OCI-LY3 (cell line): ENCODE measurements around the gene PRKAR1A.
A peak's percentile ranks its signal among the peaks of the same experiment; 100 is the strongest.

Source experiments
- H2AFZ ChIP-seq: fragments of 200-600, 300-600 bp; shearing (Covaris generic); 2 replicates; pipeline ENCODE4 v1.6.0; 2014; ENCODE audit warnings: antibody characterized with exemption, low read depth, low read length
- H3K27ac ChIP-seq: fragments of 200-600, 300-600 bp; sonication (generic); 2 replicates; pipeline ENCODE4 v1.5.1; 2014; ENCODE audit warnings: mild to moderate bottlenecking, low read length, moderate library complexity, mixed read lengths
- H3K27me3 ChIP-seq: fragments of 200-600, 300-600 bp; sonication (generic); 2 replicates; pipeline ENCODE4 v1.6.1; 2014; ENCODE audit warnings: low read depth, low read length, mixed read lengths
- H3K36me3 ChIP-seq: fragments of 200-600, 300-600 bp; sonication (generic); replicated peaks from 2 replicates; pipeline ENCODE3; 2014; ENCODE audit warnings: low read depth, low read length, mixed read lengths
- H3K4me1 ChIP-seq: fragments of 300-600, 200-600 bp; sonication (generic); 2 replicates; pipeline ENCODE4 v1.6.1; 2014; ENCODE audit warnings: low read length, mixed read lengths
- H3K4me2 ChIP-seq: fragments of 200-600, 300-600 bp; sonication (generic); 2 replicates; pipeline ENCODE4 v1.6.1; 2014; ENCODE audit warnings: low read length, mixed read lengths
- H3K4me3 ChIP-seq: fragments of 300-600, 200-600 bp; sonication (generic); 2 replicates; pipeline ENCODE4 v1.5.1; 2014; ENCODE audit warnings: antibody characterized with exemption, mild to moderate bottlenecking, low read length, moderate library complexity
- H3K79me2 ChIP-seq: fragments of 300-600, 200-600 bp; shearing (Covaris generic); 2 replicates; pipeline ENCODE4 v1.6.1; 2014; ENCODE audit warnings: mild to moderate bottlenecking, low read length, mixed read lengths
- H3K9ac ChIP-seq: fragments of 300-600, 200-600 bp; shearing (Covaris generic); 2 replicates; pipeline ENCODE4 v1.6.0; 2014; ENCODE audit warnings: mild to moderate bottlenecking, low read length, moderate library complexity
- H3K9me3 ChIP-seq: fragments of 200-600, 300-600 bp; shearing (Covaris generic); 2 replicates; pipeline ENCODE4 v1.6.1; 2014; ENCODE audit warnings: low read length, mixed read lengths; ENCODE audit not compliant: insufficient read depth
- H4K20me1 ChIP-seq: fragments of 200-600, 300-600 bp; sonication (generic); 2 replicates; pipeline ENCODE4 v1.6.1; 2016; ENCODE audit warnings: low read length, mixed read lengths; ENCODE audit not compliant: insufficient read depth
- EZH2phosphoT487 ChIP-seq: fragments of 200-600 bp; shearing (Covaris generic); IDR thresholded peaks from 2 replicates; pipeline ENCODE4 v1.6.1; 2018; ENCODE audit warnings: antibody characterized with exemption, mixed run types, low read depth
- TF ChIP-seq, protein P1 (sequence below): fragments of 200-600, 300-600 bp; sonication (generic); IDR thresholded peaks from 2 replicates; pipeline ENCODE4 v1.5.1; 2014; ENCODE audit warnings: antibody characterized with exemption, low read length, low read depth

PRKAR1A gene

GRCh38 chr17:68511671-68512246 lies 471 bp upstream of the PRKAR1A start:
- peaks cover 26% of the 10 kb centered on the region for H4K20me1 ChIP-seq
- peak overlapping the region; percentile 84 for H3K9ac ChIP-seq
- H3K4me3 ChIP-seq = peak overlapping the region; percentile 91
- no peaks in the 10 kb centered on the region for H3K9me3 ChIP-seq
- H3K79me2 ChIP-seq = peaks cover 33% of the 10 kb centered on the region
- peaks cover 35% of the 10 kb centered on the region for H3K4me1 ChIP-seq
- H3K27me3 ChIP-seq = no peaks in the 10 kb centered on the region
- peak overlapping the region; percentile 93 for H3K4me2 ChIP-seq
- H3K27ac ChIP-seq = peak overlapping the region; percentile 68
- TF ChIP-seq, protein P1, sequence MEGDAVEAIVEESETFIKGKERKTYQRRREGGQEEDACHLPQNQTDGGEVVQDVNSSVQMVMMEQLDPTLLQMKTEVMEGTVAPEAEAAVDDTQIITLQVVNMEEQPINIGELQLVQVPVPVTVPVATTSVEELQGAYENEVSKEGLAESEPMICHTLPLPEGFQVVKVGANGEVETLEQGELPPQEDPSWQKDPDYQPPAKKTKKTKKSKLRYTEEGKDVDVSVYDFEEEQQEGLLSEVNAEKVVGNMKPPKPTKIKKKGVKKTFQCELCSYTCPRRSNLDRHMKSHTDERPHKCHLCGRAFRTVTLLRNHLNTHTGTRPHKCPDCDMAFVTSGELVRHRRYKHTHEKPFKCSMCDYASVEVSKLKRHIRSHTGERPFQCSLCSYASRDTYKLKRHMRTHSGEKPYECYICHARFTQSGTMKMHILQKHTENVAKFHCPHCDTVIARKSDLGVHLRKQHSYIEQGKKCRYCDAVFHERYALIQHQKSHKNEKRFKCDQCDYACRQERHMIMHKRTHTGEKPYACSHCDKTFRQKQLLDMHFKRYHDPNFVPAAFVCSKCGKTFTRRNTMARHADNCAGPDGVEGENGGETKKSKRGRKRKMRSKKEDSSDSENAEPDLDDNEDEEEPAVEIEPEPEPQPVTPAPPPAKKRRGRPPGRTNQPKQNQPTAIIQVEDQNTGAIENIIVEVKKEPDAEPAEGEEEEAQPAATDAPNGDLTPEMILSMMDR = no peak
- no peak for TF ChIP-seq EZH2phosphoT487
- H3K36me3 ChIP-seq = peaks cover 16% of the 10 kb centered on the region
- H2AFZ ChIP-seq = peak overlapping the region; percentile 84

GRCh38 chr17:68512960-68513474 lies 787 bp downstream of the PRKAR1A start:
- H3K79me2 ChIP-seq = peaks cover 33% of the 10 kb centered on the region
- H2AFZ ChIP-seq = no peak overlapping the region
- H3K9me3 ChIP-seq = no peaks in the 10 kb centered on the region
- H3K27ac ChIP-seq = peak overlapping the region; percentile 68
- H3K36me3 ChIP-seq = peaks cover 28% of the 10 kb centered on the region
- H3K27me3 ChIP-seq = no peaks in the 10 kb centered on the region
- TF ChIP-seq EZH2phosphoT487 = no peak
- TF ChIP-seq, protein P1 = no peak
- H3K4me2 ChIP-seq = peak overlapping the region; percentile 91
- peak overlapping the region; percentile 91 for H3K4me3 ChIP-seq
- H4K20me1 ChIP-seq = peaks cover 26% of the 10 kb centered on the region
- peaks cover 35% of the 10 kb centered on the region for H3K4me1 ChIP-seq
- peak overlapping the region; percentile 84 for H3K9ac ChIP-seq

- H3K4me1 ChIP-seq = peaks cover 35% of the 10 kb centered on the region
- no peak overlapping the region for H3K27ac ChIP-seq
- peaks cover 33% of the 10 kb centered on the region for H3K79me2 ChIP-seq
Measured at GRCh38 chr17:68513932-68514331, 1.7 kb downstream of the PRKAR1A start.

More at GRCh38 chr17:68513932-68514331, 1.7 kb downstream of the PRKAR1A start:
- Histone ChIP-seq H3K9me3 (no peaks in the 10 kb centered on the region), H4K20me1 (peaks cover 26% of the 10 kb centered on the region), H3K4me3 (peak overlapping the region; percentile 91), H3K27me3 (no peaks in the 10 kb centered on the region), H3K36me3 (peaks cover 32% of the 10 kb centered on the region), H3K4me2 (peak overlapping the region; percentile 91), H2AFZ (no peak overlapping the region), H3K9ac (peak overlapping the region; percentile 84)
- no peak for TF ChIP-seq EZH2phosphoT487
- TF ChIP-seq, protein P1 = no peak
